Mesothelial cell of epicardium (in vitro differentiated cells): ENCODE measurements around the gene KRTAP4-16. TPM values are rescaled to one million over a fixed set of nuclear protein-coding genes. Genes with fewer than 3 reads are reported as not detected.
"Not testable (repeated sequence)": the region's sequence is repeated elsewhere in the genome, so short reads cannot be mapped to it uniquely, and the experiment has no call there.

Experiments
- DNase-seq, 2 experiments: peaks; one replicate each; pipeline ENCODE4 v3.0.0; 2021; ENCODE audit warnings: low spot score in 2 of 2; ENCODE audit not compliant: unreplicated experiment in 2 of 2
- H3K27ac Mint-ChIP-seq: 2 replicates; pipeline ENCODE4 v1.8.0; 2021; ENCODE audit warnings: mixed read lengths
- H3K27me3 Mint-ChIP-seq: 2 replicates; pipeline ENCODE4 v1.8.0; 2021; ENCODE audit warnings: low read depth, mixed read lengths
- H3K36me3 Mint-ChIP-seq: 2 replicates; pipeline ENCODE4 v1.8.0; 2021; ENCODE audit warnings: mixed read lengths
- H3K4me1 Mint-ChIP-seq: 2 replicates; pipeline ENCODE4 v1.8.0; 2021; ENCODE audit warnings: mixed read lengths
- H3K4me3 Mint-ChIP-seq: 2 replicates; pipeline ENCODE4 v1.8.0; 2021; ENCODE audit warnings: mild to moderate bottlenecking, moderate library complexity, mixed read lengths
- H3K9me3 Mint-ChIP-seq: 2 replicates; pipeline ENCODE4 v1.8.0; 2021; ENCODE audit warnings: mixed read lengths
- CTCF ChIP-seq: fragments of 200-600 bp; sonication (generic); IDR thresholded peaks from one replicate; pipeline ENCODE4 v1.5.0; 2021; ENCODE audit warnings: antibody characterized with exemption; ENCODE audit not compliant: unreplicated experiment
- total RNA-seq: library from RNA; stranded (reverse); gene quantifications from 3 replicates; pipeline ENCODE4 v1.2.1, GENCODE V29; 2021

KRTAP4-16 gene
- total RNA-seq, 1 donor from 2014 or later, result not detected

GRCh38 chr17:41064301-41064700, 37.7 kb downstream of the KRTAP4-16 start:
- H3K36me3 Mint-ChIP-seq, result no peaks in the 10 kb centered on the region
- H3K4me3 Mint-ChIP-seq, result no peak overlapping the region
- DNase-seq, result no peak
- TF ChIP-seq CTCF, result no peak
- no peaks in the 10 kb centered on the region for H3K9me3 Mint-ChIP-seq
- peaks cover 23% of the 10 kb centered on the region for H3K4me1 Mint-ChIP-seq
- no peak overlapping the region for H3K27ac Mint-ChIP-seq
- H3K27me3 Mint-ChIP-seq, result no peaks in the 10 kb centered on the region

- no peaks in the 10 kb centered on the region for H3K27me3 Mint-ChIP-seq
- no peak for DNase-seq
- H3K9me3 Mint-ChIP-seq, result no peaks in the 10 kb centered on the region
- peaks cover 28% of the 10 kb centered on the region for H3K4me1 Mint-ChIP-seq
- no peak for TF ChIP-seq CTCF
- no peak overlapping the region for H3K4me3 Mint-ChIP-seq
- no peak overlapping the region for H3K27ac Mint-ChIP-seq
- H3K36me3 Mint-ChIP-seq, result no peaks in the 10 kb centered on the region
Observed at GRCh38 chr17:41063449-41063848, 38.6 kb downstream of the KRTAP4-16 start.

GRCh38 chr17:41061964-41062363, 40.0 kb downstream of the KRTAP4-16 start:
- H3K36me3 Mint-ChIP-seq, result no peaks in the 10 kb centered on the region
- no peak for DNase-seq
- H3K9me3 Mint-ChIP-seq, result peaks cover 7% of the 10 kb centered on the region
- no peak for TF ChIP-seq CTCF
- no peak overlapping the region for H3K4me3 Mint-ChIP-seq
- H3K27me3 Mint-ChIP-seq, result no peaks in the 10 kb centered on the region
- peaks cover 28% of the 10 kb centered on the region for H3K4me1 Mint-ChIP-seq
- peak overlapping the region; percentile 59 for H3K27ac Mint-ChIP-seq

GRCh38 chr17:41060052-41060604, 41.9 kb downstream of the KRTAP4-16 start, which contains the start of gene KRTAP2-3:
KRTAP2-3 (minus strand) TSS chr17:41060114; CDS start chr17:41060050, 64 bp downstream.
- H3K27me3 Mint-ChIP-seq, result no peaks in the 10 kb centered on the region
- H3K9me3 Mint-ChIP-seq, result peaks cover 7% of the 10 kb centered on the region
- H3K4me1 Mint-ChIP-seq, result peaks cover 28% of the 10 kb centered on the region
- H3K4me3 Mint-ChIP-seq, result no peak within 1 kb of the TSS
- no peaks in the 10 kb centered on the region for H3K36me3 Mint-ChIP-seq
- H3K27ac Mint-ChIP-seq, result peak within 1 kb of the TSS; percentile 63
- no peak for DNase-seq
- no peak for TF ChIP-seq CTCF

- not testable (repeated sequence) for H3K27ac Mint-ChIP-seq, DNase-seq, H3K27me3 Mint-ChIP-seq
Observed at GRCh38 chr17:41059276-41060051, 42.5 kb downstream of the KRTAP4-16 start.

GRCh38 chr17:41058741-41059140, 43.3 kb downstream of the KRTAP4-16 start:
- Mint-ChIP-seq H3K9me3 (peaks cover 8% of the 10 kb centered on the region), H3K36me3 (no peaks in the 10 kb centered on the region), H3K4me1 (peaks cover 28% of the 10 kb centered on the region), H3K27me3 (no peaks in the 10 kb centered on the region), H3K4me3 (no peak overlapping the region), H3K27ac (peak overlapping the region; percentile 34)
- no peak for DNase-seq
- no peak for TF ChIP-seq CTCF

More at GRCh38 chr17:41059276-41060051, 42.5 kb downstream of the KRTAP4-16 start:
- H3K4me3 Mint-ChIP-seq, H3K9me3 Mint-ChIP-seq, H3K36me3 Mint-ChIP-seq: not testable (repeated sequence)
- H3K4me1 Mint-ChIP-seq, result peaks cover 28% of the 10 kb centered on the region
